Measurements from ENCODE around the gene MUC5AC.
A peak's percentile ranks its signal among the peaks of the same experiment; 100 is the strongest.

MUC5AC gene

GRCh38 chr11:1197431-1197885 is 39.7 kb downstream of the MUC5AC start:
- no peak for DNase-seq (ENCODE audit: low read depth)

- no peak for DNase-seq (ENCODE audit: low read depth)
Observed at GRCh38 chr11:1197886-1198560, 40.3 kb downstream of the MUC5AC start.

DNA sequence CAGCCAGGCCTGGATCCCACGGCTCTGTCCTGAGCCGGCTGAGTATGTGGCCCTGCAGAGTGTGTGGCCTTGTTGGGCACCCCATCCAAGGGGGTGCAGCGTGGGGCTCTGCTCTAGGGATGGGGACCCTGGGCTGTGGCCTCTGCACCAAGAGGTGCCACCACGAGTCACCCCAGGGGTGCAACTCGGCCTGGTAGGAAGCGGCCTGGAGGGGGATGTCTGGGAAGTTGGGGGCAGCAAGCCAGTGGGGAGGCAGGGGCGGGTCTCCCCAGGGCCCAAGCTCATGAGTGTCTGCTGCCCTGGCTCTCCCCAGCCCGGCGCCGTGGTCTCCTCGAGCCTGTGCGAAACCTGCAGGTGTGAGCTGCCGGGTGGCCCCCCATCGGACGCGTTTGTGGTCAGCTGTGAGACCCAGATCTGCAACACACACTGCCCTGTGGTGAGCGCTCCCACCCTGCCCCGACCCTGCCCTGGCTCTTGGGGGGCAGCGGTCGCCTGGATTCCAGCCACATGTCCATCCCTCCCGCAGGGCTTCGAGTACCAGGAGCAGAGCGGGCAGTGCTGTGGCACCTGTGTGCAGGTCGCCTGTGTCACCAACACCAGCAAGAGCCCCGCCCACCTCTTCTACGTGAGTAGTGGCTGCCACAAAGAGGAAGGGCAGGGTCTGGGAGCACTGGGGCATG is 40.9 kb downstream of the MUC5AC start:
- DNase-seq (ENCODE audit: low read depth), result no peak

- DNase-seq (ENCODE audit: low read depth), result no peak
Observed at GRCh38 chr11:1199241-1199750, 41.5 kb downstream of the MUC5AC start.

GRCh38 chr11:1199751-1200610 is 42.2 kb downstream of the MUC5AC start:
- DNase-seq (ENCODE audit: low read depth), result no peak

GRCh38 chr11:1200611-1201191 is 42.9 kb downstream of the MUC5AC start:
- no peak for DNase-seq (ENCODE audit: low read depth)

DNA sequence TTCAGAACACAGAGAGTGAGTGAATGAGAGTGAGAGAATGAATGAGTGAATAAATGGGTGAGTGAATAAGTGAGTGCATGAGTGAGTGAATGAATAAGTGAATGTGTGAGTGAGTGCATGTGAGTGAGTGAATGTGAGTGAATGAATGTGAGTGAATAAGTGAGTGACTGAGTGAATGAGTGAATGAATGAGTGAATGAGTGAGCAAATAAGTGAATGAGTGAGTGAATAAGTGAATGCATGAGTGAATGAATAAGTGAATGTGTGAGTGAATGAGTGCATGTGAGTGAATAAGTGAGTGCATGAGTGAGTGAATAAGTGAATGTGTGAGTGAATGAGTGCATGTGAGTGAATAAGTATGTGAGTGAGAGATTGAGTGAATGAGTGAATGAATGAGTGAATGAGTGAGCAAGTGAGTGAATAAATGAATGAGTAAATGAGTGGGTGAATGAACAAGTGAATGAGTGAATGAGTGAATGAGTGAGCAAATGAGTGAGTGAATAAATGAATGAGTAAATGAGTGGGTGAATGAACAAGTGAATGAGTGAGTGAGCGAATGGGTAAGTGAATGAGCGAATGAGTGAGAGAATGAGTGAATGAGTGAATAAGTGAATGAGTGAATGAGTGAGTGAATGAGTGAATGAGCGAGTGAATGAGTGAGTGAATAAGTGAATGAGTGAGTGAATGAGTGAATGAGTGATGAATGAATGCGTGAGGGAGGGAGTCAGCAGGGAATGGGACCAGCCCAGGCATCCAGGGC is 43.8 kb downstream of the MUC5AC start:
- DNase-seq (ENCODE audit: low read depth), result no peak

- no peak for DNase-seq (ENCODE audit: low read depth)
Observed at GRCh38 chr11:1202154-1202775, 44.5 kb downstream of the MUC5AC start.

- DNase-seq (ENCODE audit: low read depth), result peak; percentile 41
Observed at GRCh38 chr11:1202776-1203504, 45.2 kb downstream of the MUC5AC start.

DNA sequence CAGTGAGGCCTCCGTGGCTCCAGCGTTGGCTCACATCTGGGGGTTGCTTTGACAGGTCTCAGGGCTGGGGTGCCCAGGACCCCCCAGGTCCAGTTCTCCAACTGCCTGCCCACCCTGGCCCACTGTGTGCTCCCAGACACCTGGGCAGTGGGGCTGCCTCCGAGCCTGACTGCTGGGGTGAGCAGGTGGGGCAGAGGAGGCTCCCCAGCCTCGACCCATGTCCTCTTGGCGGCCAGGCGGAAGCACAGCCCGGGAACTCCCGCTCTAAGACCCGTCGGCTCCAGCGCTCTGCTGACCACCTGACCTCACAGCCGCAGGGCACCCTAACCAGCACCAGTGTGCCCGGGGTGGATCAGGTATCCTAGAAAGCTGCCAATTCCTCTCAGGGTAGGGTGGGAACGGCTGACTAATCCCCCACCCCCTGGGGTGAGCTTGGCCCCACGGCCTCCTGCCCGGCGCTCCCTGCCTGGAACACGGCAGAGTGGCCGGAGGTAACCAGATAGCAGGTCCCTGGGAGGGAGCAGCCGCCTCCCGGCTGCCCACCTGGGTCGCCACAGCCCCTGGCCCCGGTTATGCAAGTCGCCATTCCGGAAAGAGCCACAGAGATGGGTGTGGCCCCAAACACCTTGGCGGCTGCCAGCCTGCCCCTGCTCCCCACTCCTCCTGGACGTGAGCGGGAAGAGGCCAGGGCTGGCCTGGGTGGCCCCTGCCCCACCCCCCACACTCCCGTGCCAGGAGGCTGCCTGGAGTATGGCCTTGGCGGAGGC is 45.9 kb downstream of the MUC5AC start:
- no peak for DNase-seq (ENCODE audit: low read depth)

- no peak for DNase-seq (ENCODE audit: low read depth)
Observed at GRCh38 chr11:1204381-1205101, 46.8 kb downstream of the MUC5AC start.

DNA sequence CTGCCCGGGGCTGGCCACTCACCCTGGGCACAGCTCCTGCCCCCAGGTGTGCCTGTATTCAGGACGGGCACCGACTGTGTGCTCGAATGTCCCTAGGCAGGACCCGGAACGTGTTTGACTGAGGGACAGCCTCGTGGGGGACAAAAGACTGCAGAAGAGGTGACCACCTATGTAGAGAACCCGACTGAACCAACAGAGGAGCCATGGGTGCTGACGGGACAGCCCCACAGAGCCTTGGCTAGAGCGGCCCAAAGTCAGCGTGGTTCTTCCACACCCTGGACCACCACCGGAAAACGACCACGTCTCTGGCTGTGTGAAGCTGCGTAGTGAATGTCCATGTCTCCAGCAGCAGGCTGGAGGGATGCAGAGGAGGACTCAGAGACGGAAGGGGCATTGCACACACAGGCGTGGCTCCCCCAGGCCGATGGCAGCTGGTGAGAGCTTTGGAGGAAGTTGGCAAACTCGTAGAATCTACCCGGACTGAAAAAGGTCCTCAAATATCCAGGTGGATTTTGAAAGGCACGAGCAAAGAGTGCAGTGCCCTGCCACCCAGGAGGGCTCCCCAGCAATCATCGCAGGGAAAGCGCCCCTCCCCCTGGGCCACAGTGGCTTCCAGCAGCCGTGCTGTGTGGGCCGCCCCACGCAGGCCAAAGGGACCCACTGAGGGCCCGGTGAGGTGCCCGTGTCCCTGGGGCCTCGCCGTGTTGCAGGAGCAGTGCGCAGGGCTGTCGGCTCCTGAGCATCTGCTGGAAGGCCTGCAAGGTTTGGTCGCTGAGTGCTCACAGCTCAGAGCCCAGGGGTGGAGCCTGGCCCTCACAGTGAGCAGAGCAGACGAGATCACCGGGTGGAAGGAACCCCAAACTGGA is 47.6 kb downstream of the MUC5AC start:
- DNase-seq (ENCODE audit: low read depth), result no peak

- DNase-seq (ENCODE audit: low read depth), result no peak
Observed at GRCh38 chr11:1205987-1206331, 48.2 kb downstream of the MUC5AC start.

DNA sequence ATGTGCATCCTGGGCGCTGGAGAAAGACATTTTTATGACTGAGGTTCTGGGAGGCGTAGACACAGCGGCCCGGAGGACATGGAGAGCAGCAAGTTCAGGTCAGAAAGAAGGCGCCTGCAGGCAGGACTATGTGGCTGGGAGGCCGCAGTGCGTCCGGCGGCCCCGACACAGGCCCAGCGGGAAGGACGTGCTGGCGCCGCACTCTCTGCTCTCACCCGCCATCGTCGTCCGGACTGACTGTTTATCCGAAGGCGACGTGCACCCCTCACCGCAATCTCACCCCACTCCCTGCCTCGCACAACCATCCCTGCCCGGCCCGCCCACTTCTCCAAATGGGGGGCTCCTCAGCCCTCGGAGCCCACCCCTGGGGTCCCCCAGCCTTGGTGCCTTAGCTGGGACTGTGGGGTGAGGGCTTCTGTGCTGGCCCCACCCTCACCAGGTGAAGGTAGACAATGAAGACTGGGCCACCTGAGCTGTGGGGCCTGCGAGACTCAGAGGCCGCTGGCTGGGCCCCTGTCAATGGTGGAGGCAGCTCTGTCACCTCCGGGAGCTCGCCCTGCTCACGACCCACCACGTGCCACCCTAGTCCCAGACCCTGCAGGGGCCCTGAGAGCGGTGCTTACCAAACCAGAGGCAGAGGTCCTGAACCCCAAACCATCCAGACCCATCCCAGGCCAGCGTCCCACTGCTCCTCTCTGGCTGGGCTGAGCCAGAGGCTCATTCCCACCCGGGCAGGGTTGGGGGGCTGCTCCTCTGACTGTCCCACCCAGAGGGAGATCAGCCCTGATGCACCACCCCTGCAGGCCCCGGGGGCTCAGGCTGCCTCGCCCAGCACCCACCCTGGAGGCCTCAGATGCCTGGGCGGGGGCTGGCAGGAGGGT is 48.9 kb downstream of the MUC5AC start:
- no peak for DNase-seq (ENCODE audit: low read depth)

DNA sequence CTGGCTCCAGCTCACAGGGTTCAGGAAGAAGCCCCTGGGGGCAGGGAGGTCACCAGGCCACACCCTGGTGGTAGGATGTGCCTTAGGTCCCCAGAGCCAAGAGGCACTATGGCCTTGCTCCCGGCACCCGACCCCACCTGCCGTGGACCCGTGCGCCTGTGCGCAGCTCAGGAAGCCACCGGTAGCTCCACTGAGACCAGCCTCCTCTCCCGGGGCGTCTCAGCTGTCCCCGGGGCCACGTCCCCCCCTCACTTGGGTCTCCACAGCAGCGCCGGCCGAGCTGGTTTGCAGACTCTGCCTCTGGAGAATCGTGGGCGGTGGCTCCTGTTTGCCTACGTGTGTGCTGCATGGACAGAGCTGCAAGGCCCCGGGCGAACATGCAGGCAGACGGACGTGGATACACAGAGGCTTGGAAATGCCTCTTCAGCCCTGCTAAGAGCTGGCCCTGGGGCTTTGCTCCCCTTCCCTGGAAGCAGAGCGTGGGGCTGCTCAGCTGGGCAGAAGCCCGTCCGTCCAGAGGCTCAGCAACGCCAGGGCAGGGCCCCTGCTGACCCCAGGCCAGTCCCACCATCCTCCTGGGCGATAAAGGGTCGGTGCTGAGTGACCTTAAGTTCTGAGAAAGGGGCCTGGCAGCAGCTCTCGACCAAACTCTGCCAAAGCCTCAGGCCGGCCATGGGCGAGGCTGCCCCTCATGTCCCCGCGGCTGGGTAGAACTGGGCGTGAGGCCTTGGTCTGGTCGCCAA is 49.8 kb downstream of the MUC5AC start:
- DNase-seq (ENCODE audit: low read depth), result no peak

- no peak for DNase-seq (ENCODE audit: low read depth)
Observed at GRCh38 chr11:1208144-1208393, 50.3 kb downstream of the MUC5AC start.

Measured in activated T-helper 9 cell treated with anti-CD3 and anti-CD28 coated beads, Interleukin-2, amount 50 U/mL, for 16 hours (primary cell).